Measurements from ENCODE around the gene NLGN2.

Gene NLGN2

DNA sequence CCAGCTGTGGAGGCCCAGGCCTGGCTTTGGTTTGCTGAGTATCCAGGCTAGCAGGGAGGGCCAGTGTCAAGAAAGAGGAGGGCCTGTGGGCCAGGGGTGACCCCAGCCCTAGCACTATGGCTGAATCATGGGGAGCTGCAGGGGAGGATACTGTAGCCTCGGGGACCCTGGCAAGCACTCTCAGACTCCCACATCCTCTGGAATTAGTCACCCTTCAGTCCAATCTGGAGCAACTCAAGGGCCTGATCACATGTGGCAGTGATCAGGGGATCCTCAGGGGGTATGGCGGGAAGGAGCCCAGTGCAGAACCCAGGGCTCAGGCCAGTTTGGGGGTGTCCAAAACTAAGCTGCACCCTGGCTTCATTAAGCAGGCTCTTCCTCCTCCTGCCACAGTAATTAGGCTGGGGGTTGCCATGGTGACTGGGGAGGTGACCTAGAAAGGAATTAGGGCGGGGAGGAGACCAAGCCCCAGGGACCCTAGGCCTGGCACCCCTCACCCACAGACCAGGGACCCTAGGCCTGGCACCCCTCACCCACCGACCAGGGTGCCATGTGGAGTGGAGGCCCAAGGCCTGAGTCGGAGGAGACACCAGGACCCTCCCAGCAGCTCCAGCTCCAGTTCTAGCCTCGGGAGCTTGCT, 5.8 kb downstream of the NLGN2 start:
- DNase-seq (ENCODE audit: low read depth, low spot score) = no peak

DNA sequence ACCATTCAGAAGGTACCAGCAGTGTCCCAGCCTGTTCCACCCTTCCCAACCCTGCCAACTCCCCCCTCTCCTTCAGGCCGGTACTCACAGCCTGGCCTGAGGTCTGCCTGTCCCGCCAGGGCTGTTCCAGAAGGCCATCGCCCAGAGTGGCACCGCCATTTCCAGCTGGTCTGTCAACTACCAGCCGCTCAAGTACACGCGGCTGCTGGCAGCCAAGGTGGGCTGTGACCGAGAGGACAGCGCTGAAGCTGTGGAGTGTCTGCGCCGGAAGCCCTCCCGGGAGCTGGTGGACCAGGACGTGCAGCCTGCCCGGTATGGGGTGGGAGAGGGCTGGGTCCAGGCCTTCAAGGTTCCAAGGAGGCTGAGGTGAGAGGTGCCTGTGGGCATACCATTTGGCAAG, 7.2 kb downstream of the NLGN2 start:
- no peak for DNase-seq (ENCODE audit: low read depth, low spot score)

DNA sequence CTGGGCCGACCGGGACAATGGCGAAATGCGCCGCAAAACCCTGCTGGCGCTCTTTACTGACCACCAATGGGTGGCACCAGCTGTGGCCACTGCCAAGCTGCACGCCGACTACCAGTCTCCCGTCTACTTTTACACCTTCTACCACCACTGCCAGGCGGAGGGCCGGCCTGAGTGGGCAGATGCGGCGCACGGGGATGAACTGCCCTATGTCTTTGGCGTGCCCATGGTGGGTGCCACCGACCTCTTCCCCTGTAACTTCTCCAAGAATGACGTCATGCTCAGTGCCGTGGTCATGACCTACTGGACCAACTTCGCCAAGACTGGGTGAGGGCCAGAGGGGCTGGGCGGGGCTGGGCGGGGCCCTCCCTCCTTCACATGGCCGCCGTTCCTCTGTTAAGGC, 8.1 kb downstream of the NLGN2 start:
- DNase-seq (ENCODE audit: low read depth, low spot score) = no peak

DNA sequence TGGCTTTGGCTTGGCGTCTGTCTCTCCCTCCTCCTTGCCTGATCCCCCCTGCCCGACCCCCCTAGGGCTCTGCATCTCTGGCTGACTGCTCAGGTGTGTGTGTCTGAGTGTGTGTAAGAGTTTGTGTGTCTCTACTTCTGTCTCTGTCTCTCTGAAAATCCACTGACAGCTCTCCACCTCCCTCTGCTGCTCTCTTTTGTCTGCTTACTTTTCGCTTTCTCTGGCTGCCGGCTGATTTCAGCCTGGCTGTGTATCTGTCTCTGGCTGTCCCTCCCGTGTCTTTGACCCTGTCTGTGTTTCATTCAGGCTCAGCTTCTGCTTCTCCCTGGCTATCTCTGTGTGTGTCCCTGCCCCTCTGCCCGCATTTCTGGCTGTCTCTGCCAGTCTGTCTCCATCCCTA, 8.7 kb downstream of the NLGN2 start:
- no peak for DNase-seq (ENCODE audit: low read depth, low spot score)

DNA sequence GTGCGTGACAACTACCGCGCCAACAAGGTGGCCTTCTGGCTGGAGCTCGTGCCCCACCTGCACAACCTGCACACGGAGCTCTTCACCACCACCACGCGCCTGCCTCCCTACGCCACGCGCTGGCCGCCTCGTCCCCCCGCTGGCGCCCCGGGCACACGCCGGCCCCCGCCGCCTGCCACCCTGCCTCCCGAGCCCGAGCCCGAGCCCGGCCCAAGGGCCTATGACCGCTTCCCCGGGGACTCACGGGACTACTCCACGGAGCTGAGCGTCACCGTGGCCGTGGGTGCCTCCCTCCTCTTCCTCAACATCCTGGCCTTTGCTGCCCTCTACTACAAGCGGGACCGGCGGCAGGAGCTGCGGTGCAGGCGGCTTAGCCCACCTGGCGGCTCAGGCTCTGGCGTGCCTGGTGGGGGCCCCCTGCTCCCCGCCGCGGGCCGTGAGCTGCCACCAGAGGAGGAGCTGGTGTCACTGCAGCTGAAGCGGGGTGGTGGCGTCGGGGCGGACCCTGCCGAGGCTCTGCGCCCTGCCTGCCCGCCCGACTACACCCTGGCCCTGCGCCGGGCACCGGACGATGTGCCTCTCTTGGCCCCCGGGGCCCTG, 9.5 kb downstream of the NLGN2 start:
- DNase-seq (ENCODE audit: low read depth, low spot score) = no peak

DNA sequence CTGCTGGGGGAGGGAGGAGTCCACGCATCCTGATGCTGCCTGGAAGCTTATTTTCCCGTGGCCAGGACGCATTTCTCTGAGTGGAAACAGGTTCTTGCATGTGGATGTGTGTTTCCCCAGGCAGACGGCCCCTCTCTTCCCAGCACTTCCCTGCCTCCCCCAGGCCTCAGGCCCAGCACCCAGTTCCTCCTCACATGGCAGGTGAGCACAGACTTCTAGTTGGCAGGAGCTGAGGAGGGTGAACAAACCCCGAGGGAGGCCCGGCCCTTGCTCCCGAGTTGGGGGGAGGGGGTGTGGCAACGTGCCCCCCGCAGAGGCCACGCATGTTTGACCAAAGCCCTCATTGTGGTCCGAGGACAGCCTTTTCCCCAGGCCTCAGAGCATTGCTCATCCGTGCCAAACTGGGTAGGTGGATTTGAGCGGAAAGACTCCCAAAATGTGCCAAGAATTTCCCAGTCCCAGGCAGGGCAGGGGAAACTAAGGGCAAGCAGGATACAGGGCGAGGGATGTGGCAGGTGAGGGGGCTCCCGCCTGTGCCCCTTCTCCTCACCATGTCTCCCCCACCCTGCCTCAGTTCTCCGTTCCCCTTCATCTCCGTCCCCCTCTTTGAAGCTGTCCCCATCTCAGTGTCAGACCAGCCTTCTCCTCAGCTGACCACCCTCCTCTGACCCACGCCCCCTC, 11.0 kb downstream of the NLGN2 start:
- no peak for DNase-seq (ENCODE audit: low read depth, low spot score)

DNA sequence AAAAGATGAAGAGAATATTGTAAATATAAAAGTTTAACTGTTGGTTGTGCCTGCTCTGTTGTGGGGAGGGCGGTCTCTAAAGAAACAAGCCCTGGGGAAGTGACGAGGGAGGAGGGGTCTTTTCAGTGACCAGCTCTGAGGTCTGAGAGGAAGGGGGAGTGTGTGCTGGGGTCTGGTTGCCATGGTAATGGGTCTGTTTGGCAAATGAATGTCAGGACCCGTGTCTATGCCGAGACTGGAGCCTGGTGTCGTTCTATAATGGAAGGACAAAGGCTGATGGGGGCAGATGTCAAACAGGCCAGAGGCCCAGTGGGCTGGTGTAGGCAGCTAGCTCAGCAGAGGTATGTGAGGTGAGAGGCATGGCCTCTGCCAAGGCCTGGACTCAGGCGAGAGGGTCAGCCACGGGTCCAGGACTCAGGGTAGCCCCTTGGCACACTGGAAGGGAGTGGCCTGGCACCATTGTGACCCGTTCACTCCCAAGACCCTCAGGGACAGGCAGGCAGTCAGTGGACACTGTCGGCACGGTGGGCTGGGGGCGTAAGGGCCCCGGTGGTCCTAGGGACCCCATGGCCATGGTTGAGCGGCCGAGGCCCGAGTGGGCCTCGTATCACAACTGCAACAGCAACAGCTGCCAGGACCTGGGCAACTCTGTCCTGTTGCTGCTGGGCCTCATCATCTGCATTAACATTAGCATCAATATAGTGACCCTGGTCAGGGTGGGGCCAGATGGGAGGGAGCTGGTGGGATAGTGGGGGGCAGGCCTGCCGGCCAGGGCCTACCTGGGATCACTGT, 12.4 kb downstream of the NLGN2 start, which contains the start of gene SPEM1:
TSS of gene SPEM1 (plus strand) at position 506 of the 792 bp plus-strand sequence. CDS start at position 567, 61 bp downstream.
- no peak for DNase-seq (ENCODE audit: low read depth, low spot score)

DNA sequence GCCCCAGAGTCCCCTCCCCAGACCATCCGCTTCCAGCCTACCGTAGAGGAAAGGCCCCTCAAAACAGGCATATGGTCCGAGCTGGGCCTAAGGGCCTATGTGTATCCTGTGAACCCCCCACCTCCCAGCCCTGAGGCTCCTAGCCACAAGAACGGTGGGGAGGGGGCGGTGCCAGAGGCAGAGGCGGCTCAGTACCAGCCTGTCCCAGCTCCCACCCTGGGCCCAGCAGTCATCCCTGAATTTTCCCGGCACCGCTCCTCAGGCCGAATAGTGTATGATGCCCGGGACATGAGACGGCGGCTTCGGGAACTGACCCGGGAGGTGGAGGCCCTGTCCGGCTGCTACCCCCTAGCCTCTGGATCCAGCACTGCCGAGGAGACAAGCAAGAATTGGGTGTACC, 13.5 kb downstream of the NLGN2 start:
- no peak for DNase-seq (ENCODE audit: low read depth, low spot score)

DNA sequence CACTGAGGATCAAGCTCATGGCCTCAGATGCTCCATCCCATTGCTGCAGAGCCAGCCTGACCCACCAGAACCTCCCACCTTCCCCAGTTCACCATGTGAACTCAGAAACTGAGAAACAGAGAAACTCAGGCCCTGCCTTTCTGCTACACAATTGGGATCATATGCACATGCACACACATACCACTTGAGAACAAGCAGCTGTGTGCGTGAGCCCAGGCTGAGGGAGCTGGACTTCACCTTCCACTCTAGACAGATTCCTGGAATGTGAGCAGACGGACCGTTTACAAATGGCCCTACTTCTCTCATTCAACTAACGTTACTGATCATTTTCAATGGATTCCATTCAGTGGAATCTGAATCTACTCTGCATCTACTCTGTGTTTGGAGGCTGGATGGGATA, 16.0 kb downstream of the NLGN2 start:
- DNase-seq (ENCODE audit: low read depth, low spot score) = no peak

DNA sequence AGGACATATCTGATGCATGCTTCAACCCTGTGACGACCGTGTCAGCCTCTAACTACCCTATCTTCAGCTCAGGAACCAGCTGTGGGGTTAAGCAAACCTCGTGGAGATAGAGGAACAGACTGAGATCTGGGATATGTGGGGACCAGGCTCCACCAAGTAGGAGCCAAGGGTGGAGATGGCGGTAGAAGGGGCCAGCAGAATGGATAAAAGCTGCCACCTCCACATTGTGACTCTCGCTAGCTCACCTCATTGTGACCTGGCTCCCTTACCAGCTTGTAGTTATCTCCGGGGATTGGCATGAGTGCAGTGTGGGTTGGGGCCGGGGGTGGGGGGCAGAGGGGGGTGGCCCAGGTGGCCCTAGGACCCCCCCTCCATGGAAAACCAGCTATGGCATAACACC, 17.7 kb downstream of the NLGN2 start, which contains the start of gene SPEM2:
TSS of gene SPEM2 (plus strand) at position 301 of the 400 bp plus-strand sequence. CDS start at position 374, 73 bp downstream.
- DNase-seq (ENCODE audit: low read depth, low spot score) = no peak

DNA sequence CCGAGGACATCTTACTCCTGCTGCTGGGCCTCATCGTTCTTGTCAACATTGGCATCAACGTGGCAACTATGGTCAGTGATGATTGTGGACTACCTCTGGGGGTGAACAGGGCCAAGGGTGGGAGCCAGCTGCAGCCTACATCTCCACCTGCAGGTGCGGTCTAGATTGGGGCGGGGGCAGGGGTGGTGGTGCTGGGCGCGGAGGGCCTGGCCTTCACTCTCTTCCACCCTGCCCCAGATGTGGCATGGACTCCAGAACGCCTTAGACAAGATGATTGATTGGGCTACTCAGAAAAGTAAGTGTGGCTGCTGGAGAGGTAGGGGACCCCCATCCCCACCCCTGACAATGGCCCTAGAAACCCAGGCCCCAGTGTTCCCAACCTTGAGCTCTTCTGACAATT, 18.1 kb downstream of the NLGN2 start:
- no peak for DNase-seq (ENCODE audit: low read depth, low spot score)

DNA sequence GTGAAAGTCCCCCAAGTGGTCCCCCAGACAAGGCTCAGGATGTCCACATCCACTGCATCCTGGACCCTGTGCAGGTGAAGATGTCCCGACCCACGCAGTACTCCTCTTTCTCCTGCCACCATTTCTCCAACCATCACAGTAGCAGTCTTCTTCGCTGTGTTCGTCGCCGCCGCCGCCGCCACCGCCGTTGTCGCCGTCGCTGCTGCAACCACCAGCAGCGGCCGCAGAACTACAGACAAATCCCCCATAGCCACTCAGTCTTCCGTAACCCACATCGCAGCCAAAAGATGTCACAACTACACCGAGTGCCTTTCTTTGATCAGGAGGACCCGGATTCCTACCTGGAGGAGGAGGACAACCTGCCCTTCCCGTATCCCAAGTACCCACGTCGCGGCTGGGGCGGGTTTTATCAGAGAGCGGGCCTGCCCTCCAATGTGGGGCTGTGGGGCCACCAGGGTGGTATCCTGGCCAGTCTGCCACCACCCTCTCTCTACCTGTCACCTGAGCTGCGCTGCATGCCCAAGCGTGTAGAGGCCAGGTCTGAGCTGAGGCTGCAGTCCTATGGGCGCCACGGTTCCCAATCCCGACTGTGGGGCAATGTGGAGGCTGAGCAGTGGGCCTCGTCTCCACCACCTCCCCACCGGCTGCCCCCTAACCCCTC, 18.7 kb downstream of the NLGN2 start:
- no peak for DNase-seq (ENCODE audit: low read depth, low spot score)

- DNase-seq (ENCODE audit: low read depth, low spot score) = no peak
Measured at GRCh38 chr17:7426896-7427489, 19.3 kb downstream of the NLGN2 start.

DNA sequence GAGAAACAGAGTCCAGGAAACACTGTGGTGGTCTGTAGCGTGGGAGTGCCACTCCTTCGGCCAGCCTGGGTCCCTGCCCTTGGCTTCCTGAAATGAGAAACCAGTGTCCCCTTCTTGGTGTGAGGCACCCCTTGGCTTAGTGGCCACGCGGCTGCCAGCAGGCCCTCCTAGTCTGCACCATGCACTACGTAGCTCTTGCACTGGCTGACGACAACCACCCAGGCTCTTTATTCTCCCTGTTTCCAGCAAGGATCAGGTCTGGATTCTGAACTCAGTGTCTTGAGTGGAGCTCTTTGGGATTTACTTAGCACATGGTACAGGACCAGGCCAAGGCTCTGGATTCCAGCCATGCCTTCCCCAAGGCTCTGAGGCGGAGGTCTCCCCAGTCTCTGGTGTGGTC, 19.9 kb downstream of the NLGN2 start:
- DNase-seq (ENCODE audit: low read depth, low spot score) = no peak

- no peak for DNase-seq (ENCODE audit: low read depth, low spot score)
Measured at GRCh38 chr17:7428557-7428956, 20.9 kb downstream of the NLGN2 start, which contains the start of gene SPEM3. TSS of gene SPEM3 (plus strand) at chr17:7428857. CDS start at chr17:7428903, 46 bp downstream.

GRCh38 chr17:7429722-7430121, 22.1 kb downstream of the NLGN2 start:
- DNase-seq (ENCODE audit: low read depth, low spot score) = no peak

GRCh38 chr17:7431231-7431630, 23.6 kb downstream of the NLGN2 start:
- DNase-seq (ENCODE audit: low read depth, low spot score) = no peak

GRCh38 chr17:7432296-7432695, 24.7 kb downstream of the NLGN2 start:
- DNase-seq (ENCODE audit: low read depth, low spot score) = no peak

- no peak for DNase-seq (ENCODE audit: low read depth, low spot score)
Measured at GRCh38 chr17:7435676-7436555, 28.3 kb downstream of the NLGN2 start.
